Body of pancreas (tissue), 4 donors: ENCODE measurements around the gene SHISA3. TPM values are rescaled to one million over a fixed set of nuclear protein-coding genes. Genes with fewer than 3 reads are reported as not detected.

Experiments used
- ATAC-seq: fragments of 150-250 bp; one replicate; pipeline ENCODE4 v1.9.1; 2016
- DNase-seq, 4 donors: peaks; one replicate each; pipeline ENCODE4 v3.0.0-alpha.2; 2019
- H3K27ac ChIP-seq, 4 donors: fragments of 200-600 bp; sonication (generic); 1 replicate in 3 of 4; 2 replicates in 1 of 4; pipeline versions ENCODE4 v1.5.1 to v1.6.1; 2016 to 2019; ENCODE audit warnings: mild to moderate bottlenecking in 1 of 4, mixed read lengths in 1 of 4, moderate library complexity in 1 of 4
- H3K27me3 ChIP-seq, 2 donors: fragments of 200-600 bp; sonication (generic); one replicate each; pipeline ENCODE4 v1.6.0; 2016; ENCODE audit warnings: mild to moderate bottlenecking in 1 of 2
- H3K36me3 ChIP-seq, 2 donors: fragments of 200-600 bp; sonication (generic); replicated peaks in 1 of 2; 2 replicates each; pipeline ENCODE4 v1.5.1; 2016; ENCODE audit warnings: low read depth in 2 of 2; ENCODE audit not compliant: insufficient read depth in 1 of 2
- H3K4me1 ChIP-seq: fragments of 200-600 bp; sonication (generic); one replicate; pipeline ENCODE4 v1.6.0; 2016
- H3K4me3 ChIP-seq, 2 donors: fragments of 200-600 bp; sonication (generic); 1 replicate in 1 of 2; 2 replicates in 1 of 2; pipeline ENCODE4 v1.5.1; 2016 to 2019
- H3K9me3 ChIP-seq, 3 donors: fragments of 200-600 bp; sonication (generic); 1 replicate in 2 of 3; 2 replicates in 1 of 3; pipeline ENCODE4 v1.5.1; 2016
- CTCF ChIP-seq, 7 experiments: fragments of 450-650 bp in 4 of 7; fragments of 200-600 bp in 3 of 7; sonication (generic) in 3 of 7; IDR thresholded peaks; one replicate each; pipeline ENCODE4 v1.5.1; 2016 to 2019; ENCODE audit warnings: antibody characterized with exemption in 7 of 7
- POLR2A ChIP-seq, 3 donors: fragments of 450-650 bp; IDR thresholded peaks; one replicate each; pipeline ENCODE4 v1.6.1; 2016; ENCODE audit warnings: antibody characterized with exemption in 3 of 3, mild to moderate bottlenecking in 2 of 3
- WGBS, 2 donors: methylation state at CpG; one replicate each; pipeline ENCODE4 v1.1.5; 2017; 5-methylcytosine and 5-hydroxymethylcytosine counted together
- intact Hi-C: fragments of 100-400 bp; cut with DNase I; formaldehyde crosslinking; loops from one replicate; pipeline ENCODE4 v1.15.1; 2023
- total RNA-seq, 2 donors: library from RNA; depleted of rRNA; stranded (reverse); fragments of >200 nt; gene quantifications; one replicate each; pipeline ENCODE4 v1.1.0, GENCODE V29; 2016

The SHISA3 gene
- total RNA-seq, 2 donors from 2014 or later: 1.0 TPM; not detected in 1

DNA sequence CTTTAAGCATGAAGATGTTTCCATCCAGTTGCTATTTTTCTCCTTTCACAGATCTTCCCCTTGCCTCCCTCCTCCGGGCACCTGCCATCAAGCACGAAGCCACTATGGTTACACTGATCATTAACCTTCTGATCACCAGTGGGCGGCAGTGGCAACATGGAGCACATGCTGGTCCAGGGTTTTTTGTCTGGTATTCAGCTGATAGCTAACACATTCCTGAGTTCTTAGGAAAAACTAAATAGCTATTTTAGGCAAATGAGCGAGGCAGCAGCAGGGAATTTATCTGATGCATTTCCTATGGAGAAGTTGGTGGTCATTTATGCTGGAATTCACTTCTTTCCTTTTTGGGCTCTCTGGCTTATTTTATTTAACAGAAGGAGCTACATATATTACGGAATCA is 22.9 kb downstream of the SHISA3 start:
- Histone ChIP-seq H3K4me1 (no peaks in the 10 kb centered on the region), H3K27ac (no peak overlapping the region), H3K36me3 (no peaks in the 10 kb centered on the region), H3K27me3 (no peaks in the 10 kb centered on the region), H3K4me3 (no peak overlapping the region), H3K9me3 (no peaks in the 10 kb centered on the region)
- DNase-seq (no peak), ATAC-seq (no peak)
- WGBS, 2 donors: 83 to 90% methylated on average over 5 of the region's 5 CpGs
- intact Hi-C loops: no loop called here
- TF ChIP-seq POLR2A (IDR thresholded peaks at IDR 0.05) (no peak), CTCF (IDR thresholded peaks at IDR 0.05) (no peak)

GRCh38 chr4:42425146-42426065 is 28.1 kb downstream of the SHISA3 start:
- intact Hi-C loops: no loop called here
- no peak overlapping the region for H3K27ac ChIP-seq
- no peak for TF ChIP-seq POLR2A (IDR thresholded peaks at IDR 0.05)
- no peak for TF ChIP-seq CTCF (IDR thresholded peaks at IDR 0.05)
- no peaks in the 10 kb centered on the region for H3K36me3 ChIP-seq
- no peaks in the 10 kb centered on the region for H3K27me3 ChIP-seq
- DNase-seq (no peak), ATAC-seq (no peak)
- no peaks in the 10 kb centered on the region for H3K9me3 ChIP-seq
- H3K4me3 ChIP-seq: no peak overlapping the region
- WGBS, 2 donors: 92 to 96% methylated on average over 19 of the region's 19 CpGs
- no peaks in the 10 kb centered on the region for H3K4me1 ChIP-seq

GRCh38 chr4:42428036-42428435 is 30.7 kb downstream of the SHISA3 start:
- no peak for ATAC-seq
- no peaks in the 10 kb centered on the region for H3K4me1 ChIP-seq
- H3K4me3 ChIP-seq: no peak overlapping the region
- WGBS, 2 donors: 83 to 94% methylated on average over 2 of the region's 2 CpGs
- intact Hi-C loops: no loop called here
- no peak for DNase-seq
- H3K9me3 ChIP-seq: no peaks in the 10 kb centered on the region
- TF ChIP-seq POLR2A (IDR thresholded peaks at IDR 0.05) (no peak), CTCF (IDR thresholded peaks at IDR 0.05) (no peak)
- H3K27me3 ChIP-seq: no peaks in the 10 kb centered on the region
- no peak overlapping the region for H3K27ac ChIP-seq
- no peaks in the 10 kb centered on the region for H3K36me3 ChIP-seq

GRCh38 chr4:42436928-42437565 is 39.8 kb downstream of the SHISA3 start:
- no peak overlapping the region for H3K27ac ChIP-seq
- no peaks in the 10 kb centered on the region for H3K36me3 ChIP-seq
- H3K4me1 ChIP-seq: no peaks in the 10 kb centered on the region
- 83% methylated on average over 7 of the region's 7 CpGs for WGBS, 2 donors
- H3K4me3 ChIP-seq: no peak overlapping the region
- DNase-seq (no peak), ATAC-seq (no peak)
- no peaks in the 10 kb centered on the region for H3K27me3 ChIP-seq
- intact Hi-C loops: no loop called here
- TF ChIP-seq CTCF (IDR thresholded peaks at IDR 0.05) (no peak), POLR2A (IDR thresholded peaks at IDR 0.05) (no peak)
- H3K9me3 ChIP-seq: no peaks in the 10 kb centered on the region
